SK-MEL-5 (cell line): ENCODE results near the gene IMPG1. TPM values are rescaled to one million over a fixed set of nuclear protein-coding genes. Genes with fewer than 3 reads are reported as not detected.

Experiments used
- DNase-seq: peaks from one replicate; pipeline ENCODE4 v3.0.0-alpha.2; 2016; ENCODE audit warnings: low read depth, low spot score
- in situ Hi-C: cut with HindIII; loops from 2 replicates; pipeline ENCODE4 v1.10.0; 2016; ENCODE audit warnings: low sequenced_read_pairs, high pct_unique_total_duplicates, low pct_unique_long_range_greater_than_20kb
- total RNA-seq: library from RNA; depleted of rRNA; stranded (reverse); fragments of >200 nt; shearing (Covaris generic); gene quantifications from 2 replicates; pipeline ENCODE4 v1.2.3, GENCODE V29; 2014

IMPG1 gene
- total RNA-seq, 1 experiment from 2014 or later = not detected

DNA sequence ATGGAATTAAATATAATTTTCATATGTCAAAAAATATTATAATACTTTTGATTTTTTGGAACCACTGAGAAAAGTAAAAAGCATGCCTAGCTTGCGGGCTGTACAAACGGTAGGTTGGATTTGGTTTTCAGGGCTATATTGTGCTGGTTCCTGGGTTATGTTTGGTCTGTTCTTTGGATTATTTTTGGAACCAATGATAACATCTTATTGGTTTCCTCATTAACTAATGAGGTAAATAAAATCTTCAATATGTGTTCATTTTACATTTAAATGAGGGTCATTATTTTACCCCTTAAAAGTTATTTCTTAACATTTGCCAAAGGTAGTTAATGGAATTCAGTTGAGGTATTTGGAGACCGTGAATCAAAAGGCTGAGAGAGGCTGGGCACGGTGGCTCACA lies 96.6 kb downstream of the IMPG1 start:
- in situ Hi-C loops = no loop called here

DNA sequence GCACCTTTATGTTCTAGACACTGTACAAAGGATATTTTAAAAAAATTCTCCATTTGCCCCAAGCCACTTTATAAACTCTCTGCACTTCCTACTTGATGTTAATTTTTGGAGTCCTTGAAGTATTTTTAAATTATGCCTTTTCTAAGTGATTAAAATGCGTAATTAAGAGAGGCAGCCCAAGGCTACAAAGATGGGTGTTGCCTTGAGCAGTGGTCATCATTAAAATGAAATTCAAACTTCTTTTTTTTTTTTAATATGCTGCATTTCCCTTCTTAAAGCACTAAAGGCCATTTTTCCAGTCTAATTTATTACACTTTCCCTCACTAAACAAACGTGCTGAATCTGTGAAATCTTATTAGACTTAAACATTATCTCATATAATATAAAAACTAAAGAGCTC lies 102.4 kb downstream of the IMPG1 start:
- no peak for DNase-seq
- in situ Hi-C loops = no loop called here

More for the DNA sequence above, 96.6 kb downstream of the IMPG1 start:
- no peak for DNase-seq

DNA sequence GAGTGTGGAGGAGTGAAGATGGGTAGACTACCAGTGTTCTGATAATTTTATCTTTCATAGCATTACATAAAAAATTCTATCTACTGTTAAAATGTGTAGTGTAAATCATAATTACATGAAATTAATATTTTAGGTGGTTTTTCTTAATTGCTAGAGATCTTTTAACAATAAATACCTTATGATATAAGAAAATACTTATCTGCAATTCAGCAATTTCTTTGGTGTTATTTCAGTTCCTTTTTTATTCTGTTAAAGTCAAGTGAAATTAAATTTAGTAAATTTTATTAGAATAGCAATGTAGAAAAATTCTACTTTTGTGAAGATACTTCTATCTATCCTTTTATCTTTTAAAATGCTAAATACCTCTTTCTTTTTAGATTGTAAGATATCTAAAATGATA lies 104.3 kb downstream of the IMPG1 start:
- in situ Hi-C loops = no loop called here
- DNase-seq = no peak

DNA sequence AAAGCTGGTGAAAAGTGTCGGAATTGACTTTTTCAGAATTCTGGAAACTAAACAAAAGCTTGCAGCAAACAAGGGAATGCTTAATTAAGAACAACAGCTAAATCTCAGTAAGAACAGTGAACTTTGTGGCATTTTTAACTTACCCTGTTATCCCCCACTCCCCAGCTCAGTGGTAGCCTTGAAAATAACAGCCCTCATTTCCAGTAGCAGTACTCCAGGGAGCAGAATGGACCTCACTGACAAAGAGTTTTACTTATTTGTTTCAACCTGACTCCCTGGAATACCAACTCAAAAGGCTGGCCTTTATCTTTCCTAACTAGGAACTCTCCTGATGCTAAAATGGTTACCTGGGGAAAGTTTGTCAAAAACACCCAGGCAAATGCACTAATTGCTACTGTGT lies 108.9 kb downstream of the IMPG1 start:
- in situ Hi-C loops = no loop called here
- no peak for DNase-seq

DNA sequence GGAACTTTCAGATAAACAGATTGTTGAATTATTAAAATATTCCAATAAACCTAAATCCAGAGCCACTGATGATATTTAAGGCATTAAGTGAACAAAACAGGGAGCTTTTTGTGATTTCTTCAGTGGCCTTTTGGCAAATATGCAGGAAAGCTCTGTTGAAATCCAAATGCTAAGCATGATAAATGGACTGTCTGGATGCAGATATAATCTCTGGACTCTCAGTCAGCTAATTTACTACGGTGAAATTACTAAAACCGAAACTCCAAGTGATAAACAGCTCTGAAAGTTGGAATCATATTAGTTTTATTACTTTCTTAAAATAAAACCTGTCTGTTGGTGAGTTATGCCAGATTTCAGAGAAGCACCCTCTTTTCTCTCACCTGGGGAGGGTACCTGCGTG lies 120.3 kb downstream of the IMPG1 start:
- no peak for DNase-seq
- in situ Hi-C loops = no loop called here

DNA sequence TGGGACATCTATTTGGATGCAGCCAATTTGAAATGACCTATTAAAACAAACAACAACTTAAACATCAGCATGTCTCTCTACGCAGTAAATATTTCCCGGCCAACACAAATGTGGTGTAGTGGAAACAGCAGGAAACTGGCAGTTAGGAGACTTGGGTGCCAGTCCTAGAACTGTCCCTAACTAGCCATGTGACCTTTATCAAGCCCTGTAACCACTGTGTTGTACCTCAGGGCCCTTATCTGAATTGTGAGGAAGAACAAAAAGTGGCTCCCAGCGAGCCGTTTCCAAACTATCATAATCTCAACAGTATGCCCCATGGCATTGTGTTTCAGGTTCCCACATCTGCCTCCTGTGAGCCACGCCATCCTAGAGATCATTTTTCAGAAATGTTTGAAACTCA lies 124.5 kb downstream of the IMPG1 start:
- in situ Hi-C loops = no loop called here
- DNase-seq = no peak

DNA sequence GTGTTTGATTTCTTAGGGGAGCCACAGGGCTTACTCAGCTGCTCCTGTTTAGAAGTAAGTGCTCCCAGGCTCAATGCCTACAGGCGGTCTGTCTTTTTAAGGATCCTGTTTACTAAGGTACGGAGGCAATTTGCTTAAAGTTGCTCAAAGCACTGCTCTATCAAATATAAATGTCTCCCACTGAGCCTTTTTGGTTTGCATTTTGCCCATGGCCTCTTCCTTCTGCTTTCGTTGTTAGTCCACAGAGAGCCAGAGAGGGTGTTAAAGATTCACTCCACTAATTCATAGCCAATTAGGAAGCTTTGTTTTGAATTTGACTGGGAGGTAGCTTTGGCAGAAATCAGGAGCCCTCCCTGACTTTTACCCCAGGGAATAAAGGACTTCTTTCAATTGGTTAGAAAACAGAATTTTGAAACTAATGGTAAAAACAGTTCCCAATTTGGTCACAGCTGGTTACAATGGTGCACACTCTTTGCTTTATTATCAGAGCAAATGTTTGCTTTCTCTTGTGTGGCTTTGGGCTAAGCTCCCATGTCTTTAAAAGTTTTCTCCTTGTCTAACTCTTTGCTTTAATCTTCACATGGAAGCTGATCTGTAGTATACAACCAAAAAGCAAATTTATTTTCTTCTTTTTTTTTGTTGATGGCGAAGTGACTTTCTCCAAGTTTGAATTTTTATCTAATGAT lies 126.2 kb downstream of the IMPG1 start:
- no peak for DNase-seq
- in situ Hi-C loops = no loop called here

DNA sequence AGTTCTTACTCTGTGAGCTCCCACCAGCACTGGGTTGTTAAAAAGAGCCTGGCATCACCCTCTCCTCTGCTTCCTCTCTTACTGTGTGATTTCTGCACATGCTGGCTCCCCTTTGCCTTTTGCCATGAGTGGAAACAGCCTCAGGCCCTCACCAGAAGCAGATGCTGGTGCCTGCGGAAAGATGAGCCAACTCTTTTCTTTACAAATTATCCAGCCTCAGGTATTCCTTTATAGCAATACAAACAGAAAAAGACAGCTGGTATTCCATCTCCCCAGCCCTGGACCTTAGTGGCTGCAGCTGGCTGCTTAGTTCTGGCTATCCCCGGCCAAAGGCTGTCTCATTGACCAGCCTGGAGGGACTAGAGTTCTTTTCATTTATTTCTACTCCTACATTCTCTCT lies 129.1 kb downstream of the IMPG1 start:
- in situ Hi-C loops = no loop called here
- no peak for DNase-seq

DNA sequence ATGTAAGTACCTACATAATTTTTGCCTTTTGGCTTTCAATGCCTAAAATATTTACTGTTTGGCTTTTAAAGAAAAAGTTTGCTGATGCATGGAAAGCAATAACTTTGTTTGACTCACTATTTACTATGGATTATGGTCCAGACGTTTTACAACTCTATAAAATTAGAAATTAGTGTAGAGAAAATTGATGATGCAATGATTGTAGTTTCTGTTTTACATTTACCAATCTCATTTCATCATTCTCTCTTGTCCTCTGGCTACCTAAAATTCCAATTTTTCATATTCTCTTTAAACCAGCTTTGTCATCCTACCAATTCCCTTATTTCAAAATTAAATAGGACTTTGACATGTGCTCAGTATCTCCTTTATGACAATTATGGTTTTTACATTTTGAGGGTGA lies 131.0 kb downstream of the IMPG1 start:
- in situ Hi-C loops = no loop called here
- DNase-seq = no peak

DNA sequence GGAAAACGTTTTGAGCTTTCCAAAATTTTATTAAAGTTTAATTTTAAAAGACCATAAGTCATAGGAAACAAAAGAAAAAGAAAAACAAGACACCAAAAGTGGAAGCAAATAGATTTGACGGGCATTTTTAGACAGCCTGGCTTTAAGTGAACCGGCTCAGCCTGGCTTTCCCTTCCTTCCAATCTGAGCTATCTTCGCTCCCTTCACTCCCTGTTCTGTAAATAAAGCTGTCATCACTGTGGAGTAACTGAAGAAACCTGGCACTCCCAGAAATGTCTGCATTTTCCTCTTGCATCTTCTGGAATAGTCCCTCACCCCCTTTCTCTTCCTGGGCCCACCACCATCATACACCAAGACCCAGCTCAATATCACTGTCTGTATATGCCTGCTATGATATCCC lies 131.9 kb downstream of the IMPG1 start:
- in situ Hi-C loops = no loop called here
- DNase-seq = no peak

DNA sequence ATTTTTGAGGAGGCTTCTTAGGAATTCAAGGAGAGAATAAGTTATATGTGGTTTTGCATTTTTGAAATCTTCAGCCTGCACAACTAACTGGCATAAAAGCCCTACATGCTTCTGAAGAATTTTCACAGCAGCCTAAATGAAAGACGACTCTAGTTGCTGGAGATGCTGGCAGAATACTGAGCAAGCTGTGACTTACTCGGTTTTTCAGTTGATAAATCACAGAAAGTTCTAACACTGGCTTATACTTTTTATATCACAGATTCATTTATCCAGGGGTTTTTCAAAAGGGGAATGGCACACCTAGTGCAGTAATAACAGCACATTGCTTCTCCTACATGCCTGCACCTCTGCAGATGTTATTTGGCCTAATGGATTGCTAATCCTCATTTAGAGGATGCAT lies 134.6 kb downstream of the IMPG1 start:
- in situ Hi-C loops = no loop called here

DNA sequence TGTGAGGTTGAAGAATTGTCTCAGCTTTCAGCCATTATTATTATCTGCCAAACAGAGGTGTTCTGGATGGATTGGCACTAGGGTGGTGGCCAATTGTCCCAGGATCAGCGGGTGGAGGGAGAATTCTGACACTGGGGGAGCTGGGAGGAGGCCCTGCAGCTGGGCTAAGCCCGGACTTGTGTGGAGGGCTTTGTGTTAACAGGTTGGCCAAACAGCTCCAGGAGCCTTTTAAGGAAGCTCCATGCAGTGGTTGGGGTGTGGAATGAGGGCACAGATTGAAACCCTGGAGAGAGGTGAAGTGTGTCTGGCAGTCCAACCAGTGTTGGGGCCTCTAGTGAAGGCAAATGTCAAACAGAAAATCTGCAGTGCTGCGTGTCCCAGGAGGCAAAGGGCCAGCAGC lies 135.8 kb downstream of the IMPG1 start:
- no peak for DNase-seq
- in situ Hi-C loops = no loop called here

More for the DNA sequence above, 134.6 kb downstream of the IMPG1 start:
- no peak for DNase-seq

DNA sequence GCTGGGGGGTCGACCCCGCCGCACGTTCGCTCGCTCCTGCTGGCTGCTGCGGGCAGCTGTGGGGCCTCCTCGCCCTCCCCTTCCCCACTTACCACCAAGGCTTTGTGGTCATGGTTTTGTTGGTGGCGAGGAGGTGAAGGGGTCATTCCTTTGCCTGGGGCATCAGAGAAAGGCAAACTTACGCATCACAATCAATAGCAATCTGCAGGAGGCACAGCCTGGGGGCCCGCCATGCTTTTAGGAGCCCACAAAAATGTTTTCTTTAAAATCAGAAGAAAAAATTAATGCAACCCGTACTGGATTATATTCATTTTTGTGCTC lies 137.0 kb downstream of the IMPG1 start:
- in situ Hi-C loops = no loop called here
- DNase-seq = no peak

DNA sequence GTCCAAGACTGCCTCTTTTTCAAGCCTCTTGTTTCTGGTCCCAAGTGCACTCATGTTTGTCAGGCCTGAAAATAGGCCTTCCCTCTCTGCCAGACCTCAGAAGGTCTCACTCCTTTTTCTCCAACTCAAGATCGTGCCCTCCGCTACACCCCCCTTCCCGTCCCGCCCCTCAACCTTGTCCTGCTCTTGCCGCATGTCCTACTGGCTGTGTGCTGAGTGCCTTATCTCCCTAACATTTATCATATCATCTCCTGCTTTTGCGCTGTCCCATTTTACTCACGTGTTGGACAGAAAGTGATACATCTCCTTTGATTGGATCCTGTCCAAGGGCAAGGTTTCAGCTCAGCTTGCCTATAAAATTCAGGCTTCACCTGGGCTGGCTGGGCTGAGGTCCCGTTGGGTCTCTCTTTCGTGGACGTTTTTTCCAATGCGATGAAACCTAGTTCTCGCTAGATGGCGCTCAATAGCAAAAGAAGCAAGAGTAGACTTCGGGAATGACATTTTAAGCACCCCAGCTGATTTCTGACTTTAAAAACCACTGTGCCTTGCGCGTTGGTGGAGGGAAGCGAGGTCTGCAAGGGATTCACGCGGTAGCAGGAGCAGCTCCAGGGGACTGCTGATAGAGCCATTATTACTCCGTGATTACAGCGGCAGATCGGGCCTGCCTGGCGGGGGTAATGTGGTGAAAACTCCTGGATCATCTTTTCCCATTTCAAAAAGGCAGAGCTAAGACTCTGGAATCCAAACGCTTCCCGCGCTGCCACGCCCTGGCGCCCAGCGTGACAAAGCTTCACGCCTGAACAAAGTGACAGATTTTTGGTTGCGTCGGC lies 137.6 kb downstream of the IMPG1 start:
- peak; percentile 76 for DNase-seq
- in situ Hi-C loops = no loop called here

DNA sequence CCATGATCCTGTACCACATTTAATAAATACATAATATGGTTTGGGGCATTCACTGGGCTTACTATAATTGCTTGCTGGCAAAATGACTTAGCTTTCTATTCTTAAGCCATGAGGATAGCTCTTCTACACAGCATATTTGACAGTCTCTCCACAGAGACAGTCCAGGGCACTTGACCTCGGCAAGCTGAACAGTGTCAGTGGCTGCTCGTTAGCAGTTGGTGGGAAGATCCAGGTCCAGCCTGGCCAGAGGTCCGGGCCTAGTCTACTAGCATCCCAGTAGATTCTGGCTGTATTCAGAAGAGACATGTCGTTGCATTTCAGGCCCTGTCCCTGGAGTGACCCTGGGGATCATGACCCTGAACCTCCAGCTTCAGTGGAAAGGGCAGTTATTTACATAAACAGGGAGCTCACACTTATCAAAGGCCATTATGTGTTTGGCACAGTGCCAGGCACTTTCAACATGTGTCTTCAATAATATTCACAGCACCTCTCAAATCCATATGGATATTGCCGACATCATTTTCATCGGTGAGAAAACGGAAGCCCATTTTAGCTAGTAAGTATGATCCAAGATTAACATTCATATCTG lies 139.0 kb downstream of the IMPG1 start:
- no peak for DNase-seq
- in situ Hi-C loops = no loop called here

DNA sequence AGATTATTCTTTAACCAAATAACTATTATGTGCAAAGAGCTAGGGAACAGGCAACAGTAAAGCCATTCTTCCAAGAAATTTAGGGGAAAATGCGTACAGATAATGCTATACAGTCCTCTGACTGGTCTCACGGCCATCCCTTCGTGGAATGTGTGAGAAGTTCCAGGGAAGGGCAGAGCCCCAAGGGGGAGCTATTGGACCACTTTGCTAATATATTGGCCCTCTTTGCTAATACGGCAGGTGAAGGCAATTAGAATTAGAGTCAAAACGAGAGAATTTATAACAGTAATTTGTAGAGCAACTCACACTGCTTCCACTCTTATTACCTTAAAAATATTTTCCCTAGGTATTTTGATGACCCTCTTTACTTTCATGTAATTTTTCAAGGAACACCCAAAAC lies 140.4 kb downstream of the IMPG1 start:
- in situ Hi-C loops = no loop called here
- DNase-seq = peak; percentile 48

DNA sequence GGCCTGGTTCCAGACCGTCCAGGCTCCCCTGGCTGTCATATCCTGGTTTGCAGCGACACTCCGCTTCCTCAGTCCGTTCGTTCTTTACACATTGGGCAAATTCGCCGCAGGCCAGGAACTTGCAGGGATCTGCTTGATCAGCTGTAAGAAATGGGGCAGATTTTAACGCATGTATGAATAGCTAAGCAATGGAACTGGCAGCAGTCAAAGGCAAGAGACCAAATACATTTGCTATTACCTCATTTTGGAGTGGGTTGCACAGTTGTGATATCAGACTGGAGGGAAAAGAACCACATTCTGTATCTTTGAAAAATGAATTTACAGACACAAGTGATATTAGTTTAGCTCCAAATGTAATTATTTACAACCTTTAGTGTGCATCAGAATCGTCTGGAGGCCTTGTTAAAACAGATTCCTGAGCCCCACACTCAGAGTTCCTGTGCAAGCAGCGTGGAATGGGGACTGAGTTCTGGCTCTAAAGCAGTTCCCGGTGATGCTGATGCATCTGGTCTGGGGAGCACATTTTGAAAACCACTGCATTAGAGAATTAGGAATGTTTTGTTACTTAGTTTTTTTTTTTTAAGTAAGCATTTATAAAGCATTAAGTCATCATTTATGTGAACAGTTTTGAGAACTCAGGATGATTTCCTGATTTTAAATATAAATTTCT lies 141.3 kb downstream of the IMPG1 start:
- no peak for DNase-seq
- in situ Hi-C loops = no loop called here

DNA sequence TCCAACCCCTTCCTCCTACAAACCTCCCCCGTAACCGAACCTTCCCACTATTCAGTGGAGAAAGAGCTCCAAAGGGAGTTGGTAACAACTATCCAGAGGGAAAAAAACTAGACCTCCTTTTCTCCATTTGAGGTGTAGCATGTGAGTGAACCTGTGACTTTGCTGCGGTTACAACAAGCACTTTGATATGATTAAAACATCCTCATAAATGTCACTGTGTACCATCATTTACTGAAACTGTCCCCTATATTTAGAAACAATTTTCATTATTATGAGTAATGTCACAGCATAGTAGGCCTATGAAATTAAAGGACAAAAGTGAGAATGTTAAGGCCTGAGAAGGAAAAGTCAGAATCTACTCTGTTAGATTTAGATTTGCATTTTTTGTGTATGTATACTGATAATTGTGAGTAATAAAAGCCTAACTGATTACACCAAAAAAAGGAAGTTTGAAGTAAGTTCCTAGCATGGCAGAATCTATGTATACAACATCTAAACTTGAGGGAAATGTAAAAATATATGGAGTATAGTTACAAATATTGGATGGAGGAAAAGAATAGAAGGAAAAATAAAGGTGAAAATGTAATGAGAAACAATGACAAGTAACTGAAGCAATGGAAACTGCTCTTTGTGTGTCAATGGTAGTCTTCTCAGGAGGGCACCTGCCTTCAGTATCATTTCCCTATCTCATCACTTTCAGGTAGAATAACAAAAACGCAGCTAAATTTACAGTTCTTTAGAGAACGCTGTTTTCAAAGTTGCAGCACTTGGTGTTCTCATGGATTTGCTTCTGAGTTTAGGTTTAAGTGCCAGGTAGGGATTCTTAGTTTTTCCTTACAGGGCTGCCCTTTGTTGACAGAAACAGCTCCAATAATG lies 145.9 kb downstream of the IMPG1 start:
- DNase-seq = peak; percentile 14
- in situ Hi-C loops = no loop called here
